Myocyte (in vitro differentiated cells): Measurements from ENCODE around the gene MATN3. TPM values are rescaled to one million over a fixed set of nuclear protein-coding genes. Genes with fewer than 3 reads are reported as not detected.
A peak's percentile ranks its signal among the peaks of the same experiment; 100 is the strongest.

Source experiments
- DNase-seq: peaks from one replicate; pipeline ENCODE4 v3.0.0-alpha.2; 2012; ENCODE audit warnings: low read depth
- total RNA-seq: library from RNA; depleted of rRNA; stranded (reverse); fragments of >200 nt; gene quantifications from 2 replicates; pipeline ENCODE4 v1.2.3, GENCODE V29; 2014

Gene MATN3
- total RNA-seq, 1 donor from 2014 or later, result 1.2 TPM

GRCh38 chr2:20008703-20009102, 3.8 kb downstream of the MATN3 start:
- no peak for DNase-seq

GRCh38 chr2:20005891-20006470, 6.5 kb downstream of the MATN3 start:
- DNase-seq, result no peak

- no peak for DNase-seq
Observed at GRCh38 chr2:20005067-20005627, 7.3 kb downstream of the MATN3 start.

- DNase-seq, result no peak
Observed at GRCh38 chr2:20001361-20001863, 11.1 kb downstream of the MATN3 start.

GRCh38 chr2:19993731-19994130, 18.7 kb downstream of the MATN3 start:
- DNase-seq, result peak; percentile 20

- no peak for DNase-seq
Observed at GRCh38 chr2:19991895-19992294, 20.6 kb downstream of the MATN3 start.

GRCh38 chr2:19990416-19990728, 22.1 kb downstream of the MATN3 start:
- DNase-seq, result no peak

GRCh38 chr2:19989667-19990415, 22.6 kb downstream of the MATN3 start, which contains the start of gene WDR35:
Gene WDR35 (minus strand): TSS chr2:19990105. CDS start chr2:19990015, 90 bp downstream.
- DNase-seq, result peak; percentile 93

GRCh38 chr2:19989342-19989666, 23.2 kb downstream of the MATN3 start:
- peak; percentile 9 for DNase-seq

- no peak for DNase-seq
Observed at GRCh38 chr2:19988600-19988999, 23.9 kb downstream of the MATN3 start.

- no peak for DNase-seq
Observed at GRCh38 chr2:19987936-19988335, 24.5 kb downstream of the MATN3 start.

- no peak for DNase-seq
Observed at GRCh38 chr2:19982268-19982667, 30.2 kb downstream of the MATN3 start.

GRCh38 chr2:19979932-19980331, 32.5 kb downstream of the MATN3 start:
- DNase-seq, result no peak

GRCh38 chr2:19973466-19973865, 39.0 kb downstream of the MATN3 start:
- no peak for DNase-seq

- no peak for DNase-seq
Observed at GRCh38 chr2:19971691-19972090, 40.8 kb downstream of the MATN3 start.

- no peak for DNase-seq
Observed at GRCh38 chr2:19963386-19963785, 49.1 kb downstream of the MATN3 start.

- DNase-seq, result peak; percentile 76
Observed at GRCh38 chr2:19955544-19956422, 56.7 kb downstream of the MATN3 start.

- peak; percentile 59 for DNase-seq
Observed at GRCh38 chr2:19949071-19949470, 63.4 kb downstream of the MATN3 start.

- no peak for DNase-seq
Observed at GRCh38 chr2:19947184-19947940, 65.1 kb downstream of the MATN3 start.

GRCh38 chr2:19944205-19944845, 68.1 kb downstream of the MATN3 start:
- DNase-seq, result no peak
